NCI-H2196 (cell line): ENCODE measurements around the gene NEDD4.
"Not testable (repeated sequence)": the region's sequence is repeated elsewhere in the genome, so short reads cannot be mapped to it uniquely, and the experiment has no call there.

Source experiments
- DNase-seq: peaks from one replicate; lab custom pipeline; 2025; ENCODE audit not compliant: unreplicated experiment; lab: John Stamatoyannopoulos, UW

NEDD4 gene

GRCh38 chr15:55897560-55898336, 95.7 kb downstream of the NEDD4 start:
- peak; percentile 35 for DNase-seq

GRCh38 chr15:55894399-55894965, 98.9 kb downstream of the NEDD4 start:
- DNase-seq, result no peak

- DNase-seq, result no peak
Measured at GRCh38 chr15:55893852-55894251, 99.6 kb downstream of the NEDD4 start.

GRCh38 chr15:55891196-55891595, 102.2 kb downstream of the NEDD4 start:
- no peak for DNase-seq

GRCh38 chr15:55884223-55884622, 109.2 kb downstream of the NEDD4 start:
- no peak for DNase-seq

- DNase-seq, result no peak
Measured at GRCh38 chr15:55879181-55879580, 114.2 kb downstream of the NEDD4 start.

- DNase-seq, result no peak
Measured at GRCh38 chr15:55873024-55873720, 120.2 kb downstream of the NEDD4 start.

GRCh38 chr15:55872471-55872870, 120.9 kb downstream of the NEDD4 start:
- DNase-seq, result no peak

GRCh38 chr15:55869660-55870059, 123.8 kb downstream of the NEDD4 start:
- DNase-seq, result no peak

GRCh38 chr15:55868707-55869106, 124.7 kb downstream of the NEDD4 start:
- peak; percentile 2 for DNase-seq

GRCh38 chr15:55868291-55868690, 125.1 kb downstream of the NEDD4 start:
- not testable (repeated sequence) for DNase-seq

GRCh38 chr15:55863911-55864310, 129.5 kb downstream of the NEDD4 start:
- DNase-seq, result no peak

GRCh38 chr15:55861115-55861514, 132.3 kb downstream of the NEDD4 start:
- no peak for DNase-seq

GRCh38 chr15:55860468-55860867, 132.9 kb downstream of the NEDD4 start:
- no peak for DNase-seq

- DNase-seq, result no peak
Measured at GRCh38 chr15:55859681-55860080, 133.7 kb downstream of the NEDD4 start.

- DNase-seq, result no peak
Measured at GRCh38 chr15:55858661-55859060, 134.8 kb downstream of the NEDD4 start.

- no peak for DNase-seq
Measured at GRCh38 chr15:55856506-55857164, 136.8 kb downstream of the NEDD4 start.

- no peak for DNase-seq
Measured at GRCh38 chr15:55853134-55853533, 140.3 kb downstream of the NEDD4 start.

- peak; percentile 65 for DNase-seq
Measured at GRCh38 chr15:55846116-55846707, 147.2 kb downstream of the NEDD4 start.

GRCh38 chr15:55842897-55843296, 150.5 kb downstream of the NEDD4 start:
- not testable (repeated sequence) for DNase-seq

- DNase-seq, result no peak
Measured at GRCh38 chr15:55835866-55836265, 157.5 kb downstream of the NEDD4 start.
